ENCODE results near the gene RAB11FIP3. TPM values are rescaled to one million over a fixed set of nuclear protein-coding genes. Genes with fewer than 3 reads are reported as not detected.
A peak's percentile ranks its signal among the peaks of the same experiment; 100 is the strongest.

RAB11FIP3 gene
- total RNA-seq, 1 donor from 2014 or later: 52.1 TPM

DNA sequence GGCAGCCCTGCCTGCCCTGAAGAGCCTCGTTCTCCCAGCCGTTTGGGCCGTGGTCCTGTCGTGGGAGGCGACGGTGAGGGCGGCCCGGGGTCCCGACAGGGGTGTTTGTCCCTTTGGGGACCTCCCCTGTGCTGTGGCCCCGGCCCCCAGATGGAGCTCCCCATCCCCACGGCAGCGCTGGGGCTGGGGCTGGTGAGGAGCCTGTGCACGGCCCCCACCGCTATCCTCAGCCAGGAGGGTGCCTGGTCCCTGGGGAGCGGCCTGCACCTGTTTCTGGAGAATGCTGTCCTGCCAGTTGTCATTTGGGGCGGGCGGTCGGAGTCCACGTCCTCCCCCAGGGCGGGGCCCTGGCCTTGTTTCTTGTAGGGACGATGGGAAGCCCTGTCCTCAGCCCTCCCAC lies 108.7 kb downstream of the RAB11FIP3 start:
- TF ChIP-seq, protein P1, sequence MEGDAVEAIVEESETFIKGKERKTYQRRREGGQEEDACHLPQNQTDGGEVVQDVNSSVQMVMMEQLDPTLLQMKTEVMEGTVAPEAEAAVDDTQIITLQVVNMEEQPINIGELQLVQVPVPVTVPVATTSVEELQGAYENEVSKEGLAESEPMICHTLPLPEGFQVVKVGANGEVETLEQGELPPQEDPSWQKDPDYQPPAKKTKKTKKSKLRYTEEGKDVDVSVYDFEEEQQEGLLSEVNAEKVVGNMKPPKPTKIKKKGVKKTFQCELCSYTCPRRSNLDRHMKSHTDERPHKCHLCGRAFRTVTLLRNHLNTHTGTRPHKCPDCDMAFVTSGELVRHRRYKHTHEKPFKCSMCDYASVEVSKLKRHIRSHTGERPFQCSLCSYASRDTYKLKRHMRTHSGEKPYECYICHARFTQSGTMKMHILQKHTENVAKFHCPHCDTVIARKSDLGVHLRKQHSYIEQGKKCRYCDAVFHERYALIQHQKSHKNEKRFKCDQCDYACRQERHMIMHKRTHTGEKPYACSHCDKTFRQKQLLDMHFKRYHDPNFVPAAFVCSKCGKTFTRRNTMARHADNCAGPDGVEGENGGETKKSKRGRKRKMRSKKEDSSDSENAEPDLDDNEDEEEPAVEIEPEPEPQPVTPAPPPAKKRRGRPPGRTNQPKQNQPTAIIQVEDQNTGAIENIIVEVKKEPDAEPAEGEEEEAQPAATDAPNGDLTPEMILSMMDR (conservative IDR thresholded peaks at IDR 0.05): no peak
- no peaks in the 10 kb centered on the region for H3K9me3 Mint-ChIP-seq
- H3K4me3 Mint-ChIP-seq: no peak overlapping the region
- H3K27me3 Mint-ChIP-seq: no peaks in the 10 kb centered on the region
- H3K27ac Mint-ChIP-seq: peak overlapping the region; percentile 75
- DNase-seq (ENCODE audit: extremely low spot score, unreplicated experiment): no peak
- H3K4me1 Mint-ChIP-seq (ENCODE audit: unreplicated experiment): no peaks in the 10 kb centered on the region
- no peaks in the 10 kb centered on the region for H3K36me3 Mint-ChIP-seq

DNA sequence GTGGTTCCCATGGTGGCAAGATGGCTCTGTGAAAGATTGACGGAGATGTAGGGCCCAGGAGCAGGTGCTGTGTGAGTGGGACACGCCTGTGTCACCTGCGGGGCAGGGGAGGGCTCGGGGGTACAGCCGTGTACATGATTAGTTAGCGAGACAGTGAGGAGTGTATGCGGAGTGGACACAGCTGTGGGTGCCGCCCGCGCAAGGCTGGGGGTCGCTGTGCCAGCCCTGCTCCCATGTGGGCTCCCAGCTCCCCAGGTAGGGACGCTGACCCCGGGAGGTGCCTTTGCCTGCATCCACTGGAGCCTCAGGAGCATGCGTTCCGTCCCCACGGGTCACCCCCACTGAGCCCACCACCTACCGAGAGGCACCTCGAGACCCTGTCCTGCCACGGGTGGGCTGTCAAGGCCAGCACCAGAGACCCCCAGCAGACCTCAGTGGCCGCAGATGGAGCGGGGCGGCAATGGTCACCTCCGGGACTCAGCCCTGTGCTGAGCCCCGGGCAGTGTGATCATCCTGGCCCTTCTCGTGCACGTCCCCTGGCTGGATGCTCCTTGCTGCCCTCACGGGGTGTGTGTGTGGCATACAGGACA lies 109.5 kb downstream of the RAB11FIP3 start:
- no peak for DNase-seq (ENCODE audit: extremely low spot score, unreplicated experiment)
- no peaks in the 10 kb centered on the region for H3K27me3 Mint-ChIP-seq
- peak overlapping the region; percentile 75 for H3K27ac Mint-ChIP-seq
- H3K36me3 Mint-ChIP-seq: no peaks in the 10 kb centered on the region
- TF ChIP-seq, protein P1 (conservative IDR thresholded peaks at IDR 0.05): no peak
- H3K9me3 Mint-ChIP-seq: no peaks in the 10 kb centered on the region
- no peak overlapping the region for H3K4me3 Mint-ChIP-seq
- no peaks in the 10 kb centered on the region for H3K4me1 Mint-ChIP-seq (ENCODE audit: unreplicated experiment)

DNA sequence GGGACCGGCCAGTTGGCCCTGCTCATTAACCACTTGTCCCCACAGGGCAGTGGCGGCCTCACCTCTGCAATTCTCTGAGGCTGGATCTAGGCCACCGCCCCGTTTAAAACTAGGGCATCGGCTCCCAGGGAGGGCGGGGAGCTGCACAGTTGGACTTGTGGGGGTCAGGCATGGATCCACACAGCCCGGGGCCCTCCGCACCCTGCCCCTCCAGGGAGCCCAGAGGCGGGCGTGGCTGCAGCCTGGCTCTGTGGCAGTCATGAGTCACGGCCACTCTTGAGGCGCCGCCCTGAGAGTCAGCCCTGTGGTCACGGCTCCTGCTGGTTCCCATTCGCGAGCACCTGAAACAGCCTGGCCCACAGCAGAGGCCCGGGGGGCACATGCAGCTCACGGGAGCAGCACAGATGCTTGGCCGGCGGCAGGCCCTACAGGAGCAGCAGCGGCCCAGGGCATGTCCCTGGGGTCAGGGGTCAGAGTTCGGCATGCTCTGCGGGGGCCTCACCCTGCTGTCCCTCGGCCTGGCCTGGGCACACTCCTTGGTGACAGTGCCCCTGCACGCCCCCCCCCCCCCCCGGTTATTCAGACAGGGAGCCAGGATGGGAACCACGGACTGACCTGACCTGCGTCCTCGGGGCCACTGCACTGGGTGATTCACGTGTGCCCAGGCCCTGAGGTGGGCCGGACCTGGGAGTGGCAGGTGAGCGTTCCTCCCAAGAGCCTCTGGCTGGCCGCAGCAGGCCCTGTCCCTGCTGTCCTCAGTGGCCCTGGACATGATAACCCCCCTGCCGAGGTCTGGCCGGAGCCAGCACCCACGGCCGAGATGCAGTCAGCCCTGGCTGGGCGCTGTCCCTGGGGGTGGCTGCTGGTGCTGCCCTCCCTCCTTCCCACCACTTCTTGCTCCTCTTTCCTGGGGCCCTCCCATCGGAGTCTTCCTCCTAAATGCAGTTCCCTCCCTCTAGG lies 110.3 kb downstream of the RAB11FIP3 start:
- H3K27me3 Mint-ChIP-seq: no peaks in the 10 kb centered on the region
- DNase-seq (ENCODE audit: extremely low spot score, unreplicated experiment): no peak
- TF ChIP-seq, protein P1 (conservative IDR thresholded peaks at IDR 0.05): no peak
- H3K4me3 Mint-ChIP-seq: no peak overlapping the region
- no peaks in the 10 kb centered on the region for H3K9me3 Mint-ChIP-seq
- H3K4me1 Mint-ChIP-seq (ENCODE audit: unreplicated experiment): no peaks in the 10 kb centered on the region
- H3K36me3 Mint-ChIP-seq: no peaks in the 10 kb centered on the region
- peak overlapping the region; percentile 75 for H3K27ac Mint-ChIP-seq

- no peak for DNase-seq (ENCODE audit: extremely low spot score, unreplicated experiment)
- Mint-ChIP-seq H3K36me3 (no peaks in the 10 kb centered on the region), H3K4me3 (no peak overlapping the region), H3K27me3 (no peaks in the 10 kb centered on the region), H3K9me3 (no peaks in the 10 kb centered on the region), H3K4me1 (ENCODE audit: unreplicated experiment) (no peaks in the 10 kb centered on the region), H3K27ac (no peak overlapping the region)
- TF ChIP-seq, protein P1 (conservative IDR thresholded peaks at IDR 0.05): no peak
These were observed 111.3 kb downstream of the RAB11FIP3 start for GRCh38 chr16:536746-537145.

DNA sequence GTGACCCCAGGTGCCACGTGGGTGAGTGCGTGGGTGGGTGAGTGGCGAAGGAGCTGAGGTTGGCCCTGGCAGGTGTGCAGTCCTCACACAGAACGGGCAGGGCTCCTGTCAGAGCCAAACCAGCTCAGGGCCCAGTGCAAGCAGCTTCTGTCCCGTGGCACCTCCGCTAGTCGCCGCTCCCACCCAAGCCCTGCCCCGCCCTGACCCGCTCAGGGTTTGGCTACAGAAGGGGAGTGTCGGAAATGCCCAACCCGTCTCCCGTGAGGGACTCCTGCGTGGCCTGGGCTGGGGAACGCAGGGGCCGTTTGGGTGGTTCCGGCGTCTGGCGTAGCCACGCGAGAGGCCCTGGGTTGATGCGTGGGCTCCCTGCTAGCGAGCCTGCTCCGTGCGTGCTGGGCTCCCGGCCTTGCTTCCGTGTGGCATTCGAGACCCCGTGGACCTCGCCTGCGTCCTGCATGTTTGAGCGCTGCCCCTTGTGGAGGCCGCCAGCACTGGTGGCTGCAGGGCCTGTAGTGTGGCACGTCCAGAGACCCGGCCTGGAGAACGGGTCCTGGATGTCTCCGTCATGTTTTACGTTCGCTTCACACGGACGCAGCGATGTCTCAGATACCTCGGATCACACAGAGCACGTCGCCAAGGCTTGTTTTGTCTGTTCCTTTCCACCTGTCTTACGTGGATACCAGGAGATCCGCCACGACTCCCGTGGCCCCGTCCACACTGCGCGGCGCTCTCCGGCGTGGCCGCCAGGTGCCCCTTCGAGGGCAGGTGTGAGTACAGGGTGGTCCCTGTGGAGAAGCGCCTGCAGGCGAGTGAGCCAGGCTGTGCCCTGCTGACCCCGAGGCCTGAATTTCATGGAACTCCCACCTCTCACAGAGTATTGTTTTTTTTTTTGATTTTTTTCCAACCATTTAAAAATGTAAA lies 112.2 kb downstream of the RAB11FIP3 start:
- Mint-ChIP-seq H3K36me3 (no peaks in the 10 kb centered on the region), H3K4me3 (no peak overlapping the region), H3K27me3 (no peaks in the 10 kb centered on the region), H3K4me1 (ENCODE audit: unreplicated experiment) (no peaks in the 10 kb centered on the region), H3K9me3 (no peaks in the 10 kb centered on the region), H3K27ac (no peak overlapping the region)
- TF ChIP-seq, protein P1 (conservative IDR thresholded peaks at IDR 0.05): peak; percentile 41
- no peak for DNase-seq (ENCODE audit: extremely low spot score, unreplicated experiment)

All from type B pancreatic cell (in vitro differentiated cells).